Bone marrow (tissue), 2 donors: ENCODE measurements around the gene KRT81.

ENCODE experiments used
- DNase-seq, 2 donors: peaks; one replicate each; lab custom pipeline; 2025; lab: John Stamatoyannopoulos, UW

Gene KRT81

DNA sequence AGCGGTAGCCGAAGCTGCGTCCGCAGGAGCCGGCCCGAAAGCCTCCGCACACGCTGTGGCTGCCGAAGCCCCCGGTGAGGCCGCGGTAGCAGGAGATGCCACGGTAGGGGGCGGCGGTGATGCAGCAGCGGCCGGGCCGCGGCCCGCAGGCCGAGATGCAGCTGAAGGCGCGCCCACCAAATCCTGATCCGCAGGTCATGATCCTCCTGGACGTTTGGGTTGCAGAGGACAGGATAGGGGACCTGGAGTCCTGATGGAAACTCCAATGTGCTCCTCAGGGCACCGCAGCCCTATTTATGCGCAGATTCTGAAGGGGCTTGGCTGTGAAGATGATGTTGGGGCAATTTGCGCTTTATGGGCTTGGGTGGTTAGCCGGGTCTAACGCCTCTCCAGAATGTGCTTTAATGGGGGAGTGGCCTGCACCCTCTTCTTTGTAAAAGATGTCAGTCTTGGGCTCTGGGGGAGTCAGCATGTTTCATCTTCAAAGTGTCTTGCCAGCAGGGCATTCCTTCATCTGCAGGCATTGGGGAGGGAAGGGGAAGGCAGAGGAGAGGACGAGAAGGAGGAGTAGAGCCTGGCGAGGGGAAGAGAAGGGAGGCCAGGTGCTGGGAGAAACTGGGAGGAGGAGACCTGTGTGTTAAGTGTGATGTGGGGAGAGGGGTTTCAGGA lies at the start of gene KRT81:
Gene KRT81 (minus strand): TSS at position 268 of the 669 bp plus-strand sequence. CDS start 69 bp downstream, at position 199.
- DNase-seq, result no peak

DNA sequence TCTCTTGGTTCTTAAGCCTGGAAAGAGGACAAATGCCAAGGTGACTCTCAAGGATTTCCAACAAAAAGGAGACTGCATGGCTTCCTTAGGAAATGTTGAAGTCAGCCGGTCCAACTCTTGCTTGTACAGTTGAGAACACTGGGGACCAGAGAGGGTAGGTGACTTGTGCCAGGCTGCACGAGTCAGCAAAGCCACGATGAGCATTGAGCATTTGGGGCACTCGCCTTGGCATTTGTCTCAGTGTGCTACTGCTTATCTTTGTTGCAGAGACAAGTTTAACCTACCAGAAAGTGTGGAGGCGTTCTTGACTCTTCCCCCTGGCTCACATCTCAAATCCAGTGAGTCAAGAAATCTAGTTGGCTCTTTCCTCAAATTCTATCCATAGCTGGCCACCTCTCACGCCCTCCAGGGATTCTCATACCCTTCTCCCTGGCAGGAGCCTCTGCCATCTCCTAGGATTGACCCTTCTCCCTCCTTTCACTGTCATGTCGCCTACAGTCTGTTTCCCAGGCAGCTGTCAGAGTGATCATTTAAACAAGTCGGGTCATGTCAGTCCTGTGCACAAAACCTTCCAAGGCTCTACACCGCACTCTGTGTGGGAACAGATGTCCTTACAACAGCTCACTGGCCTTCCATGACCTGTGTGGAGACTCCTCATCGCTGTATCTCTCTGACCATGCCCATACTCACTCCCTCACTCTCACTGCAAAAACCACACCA lies 47.1 kb upstream of the KRT81 start:
- no peak for DNase-seq

DNA sequence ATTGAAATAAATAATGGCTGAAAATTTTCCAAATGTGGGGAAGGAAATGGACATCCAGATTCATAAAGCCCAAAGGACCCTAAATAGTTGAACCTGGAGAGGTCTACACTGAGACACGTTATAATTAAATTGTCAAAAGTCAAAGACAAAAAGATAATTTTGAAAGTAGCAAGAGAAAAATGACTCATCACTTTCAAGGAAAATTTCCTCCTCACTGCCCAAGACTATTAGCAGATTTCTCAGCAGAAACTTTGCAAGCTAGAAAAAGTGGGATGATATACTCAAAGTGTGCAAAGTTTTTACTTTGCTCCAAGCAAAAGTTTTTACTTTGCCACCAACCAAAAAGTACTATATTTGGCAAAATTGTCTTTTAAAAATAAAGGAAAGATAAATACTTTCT lies 45.7 kb upstream of the KRT81 start:
- no peak for DNase-seq

DNA sequence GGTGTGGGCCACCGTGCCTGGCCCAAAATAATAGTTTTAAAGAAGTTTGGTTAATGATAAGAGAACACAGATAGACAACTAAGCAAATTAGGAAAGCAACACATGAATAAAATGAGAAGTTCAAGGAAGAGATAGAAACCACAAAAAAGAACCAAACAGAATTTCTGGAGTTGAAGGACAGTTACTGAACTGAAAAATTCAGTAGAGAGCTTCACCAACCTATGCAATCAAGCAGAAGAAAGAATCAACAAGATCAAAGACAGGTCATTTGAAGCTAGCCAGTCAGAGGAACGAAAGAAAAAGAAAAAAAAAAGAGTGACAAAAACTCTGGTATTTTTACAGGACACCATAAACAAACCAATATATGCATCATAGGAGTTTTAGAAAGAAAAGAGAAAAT lies 45.3 kb upstream of the KRT81 start:
- DNase-seq, result no peak

DNA sequence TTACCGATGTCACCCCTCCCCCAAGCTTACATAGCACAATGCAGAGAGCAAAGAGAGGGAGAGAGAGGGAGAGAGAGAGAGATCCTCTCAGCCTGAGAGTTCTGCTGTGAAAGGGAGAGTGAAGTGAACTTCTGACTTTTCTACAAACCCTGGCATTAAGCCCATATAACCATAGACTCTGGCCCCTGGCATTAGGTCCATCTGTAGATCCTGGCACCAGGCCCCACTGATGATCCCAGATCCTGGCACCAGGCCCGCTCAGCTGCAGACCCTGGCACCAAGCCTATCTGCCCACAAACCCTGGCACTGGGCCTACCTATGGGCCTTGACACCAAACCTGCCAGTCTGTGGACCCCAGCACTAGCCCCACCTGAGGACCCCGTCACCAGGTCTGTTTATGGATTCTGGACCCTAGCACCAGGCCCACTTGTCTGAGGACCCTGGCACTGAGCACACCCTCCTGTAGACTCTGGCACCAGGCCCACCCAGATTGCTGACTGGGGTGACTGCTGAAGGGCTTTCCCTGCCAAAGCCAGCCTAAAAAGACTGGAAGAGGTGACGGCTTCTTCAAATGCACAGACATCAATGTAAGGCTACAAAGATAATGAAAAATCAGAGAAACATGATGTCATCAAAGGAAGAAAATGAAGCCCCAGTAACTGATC lies 44.4 kb upstream of the KRT81 start:
- no peak for DNase-seq

DNA sequence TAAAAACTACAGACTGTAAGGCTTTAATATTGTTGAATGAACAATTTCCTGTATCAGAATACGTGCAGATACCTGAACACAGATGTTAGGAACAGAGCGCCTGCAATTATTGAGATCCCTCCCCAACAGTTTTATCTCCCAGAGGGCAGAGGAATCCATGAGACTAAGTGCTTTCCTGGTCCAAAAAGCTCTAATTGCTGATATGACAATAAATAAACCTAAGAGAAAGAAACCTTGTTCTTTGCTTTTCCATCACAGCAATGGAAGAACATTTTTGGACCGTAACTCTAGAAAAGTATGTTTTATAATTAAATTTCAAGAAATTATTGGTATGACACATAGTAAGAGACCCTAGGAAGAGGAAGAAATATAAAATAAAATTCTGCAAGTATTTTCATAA lies 42.9 kb upstream of the KRT81 start:
- DNase-seq, result no peak

DNA sequence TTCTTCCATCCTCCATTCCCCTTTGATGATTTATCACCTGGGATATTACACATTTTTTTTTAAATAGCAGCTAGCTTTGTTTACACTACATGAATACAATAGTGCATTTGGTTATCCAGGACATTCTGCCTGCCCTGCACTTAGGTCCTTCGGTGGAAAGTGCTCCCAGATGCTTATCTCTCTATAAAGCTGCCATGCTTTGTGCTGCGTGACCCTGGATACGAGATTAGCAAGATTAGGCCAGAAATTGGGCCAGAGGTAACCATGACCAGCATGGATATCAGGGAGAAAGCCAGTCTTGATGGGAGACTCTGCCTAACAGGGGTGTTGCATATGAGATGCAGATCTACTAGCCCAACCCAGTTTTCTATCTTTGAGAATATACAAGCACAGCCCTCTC lies 42.0 kb upstream of the KRT81 start:
- DNase-seq, result no peak

DNA sequence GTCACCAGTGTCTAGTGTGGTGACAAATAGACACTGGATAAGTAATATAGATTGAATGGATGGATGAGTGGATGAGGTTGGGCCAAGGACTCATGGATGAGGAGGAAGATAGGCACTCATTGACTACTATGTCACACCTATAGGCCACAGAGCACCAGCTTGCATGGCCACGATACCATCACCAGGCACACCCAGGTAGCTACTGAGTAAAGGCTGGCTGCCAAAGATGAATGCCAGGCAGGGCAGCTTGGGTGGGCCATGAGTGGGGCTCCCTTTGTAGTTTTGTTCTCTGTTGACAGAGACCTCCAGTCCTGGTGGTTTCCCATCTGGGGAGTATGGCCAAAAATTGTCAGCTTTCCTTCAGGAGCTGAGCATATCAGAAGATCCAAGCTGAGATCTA lies 41.0 kb upstream of the KRT81 start:
- DNase-seq, result no peak

DNA sequence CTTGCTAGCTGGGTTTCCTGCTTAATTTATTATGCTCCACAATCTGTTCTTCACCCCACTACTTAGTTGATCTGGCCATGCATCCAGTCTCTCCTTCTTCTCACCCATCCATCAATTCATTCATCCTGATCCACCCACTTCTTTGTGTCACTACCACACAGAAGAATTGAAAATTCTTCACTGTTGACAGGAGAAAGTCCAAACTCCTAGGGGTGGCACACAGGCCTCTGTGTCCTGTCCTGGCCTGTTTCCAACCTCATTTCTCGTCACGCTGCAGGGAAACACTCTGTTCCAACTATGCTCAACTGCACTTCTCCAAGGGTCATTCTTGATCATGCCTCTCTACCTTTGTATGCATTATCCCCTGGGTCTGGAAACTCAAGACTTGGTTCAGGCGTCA lies 40.5 kb upstream of the KRT81 start:
- DNase-seq, result no peak

DNA sequence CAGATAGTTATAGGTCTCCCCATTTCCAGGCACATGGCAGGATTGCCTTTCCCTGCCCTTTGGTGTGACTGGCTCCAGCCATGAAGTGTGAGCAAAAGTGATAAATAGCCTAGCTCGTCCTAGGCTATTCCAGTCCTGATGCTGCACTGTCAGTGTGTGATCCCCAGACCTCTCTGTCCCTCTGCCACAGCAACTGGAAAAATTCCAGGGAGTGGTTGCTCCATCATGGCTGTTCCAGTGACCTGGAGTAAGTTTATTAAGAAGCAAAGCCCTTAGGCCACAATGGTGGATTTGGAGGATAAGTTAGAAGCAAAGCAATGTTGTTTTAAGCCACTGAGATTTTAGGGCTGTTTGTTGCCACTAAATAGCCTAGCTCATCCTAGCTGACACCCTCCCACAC lies 39.7 kb upstream of the KRT81 start:
- no peak for DNase-seq

DNA sequence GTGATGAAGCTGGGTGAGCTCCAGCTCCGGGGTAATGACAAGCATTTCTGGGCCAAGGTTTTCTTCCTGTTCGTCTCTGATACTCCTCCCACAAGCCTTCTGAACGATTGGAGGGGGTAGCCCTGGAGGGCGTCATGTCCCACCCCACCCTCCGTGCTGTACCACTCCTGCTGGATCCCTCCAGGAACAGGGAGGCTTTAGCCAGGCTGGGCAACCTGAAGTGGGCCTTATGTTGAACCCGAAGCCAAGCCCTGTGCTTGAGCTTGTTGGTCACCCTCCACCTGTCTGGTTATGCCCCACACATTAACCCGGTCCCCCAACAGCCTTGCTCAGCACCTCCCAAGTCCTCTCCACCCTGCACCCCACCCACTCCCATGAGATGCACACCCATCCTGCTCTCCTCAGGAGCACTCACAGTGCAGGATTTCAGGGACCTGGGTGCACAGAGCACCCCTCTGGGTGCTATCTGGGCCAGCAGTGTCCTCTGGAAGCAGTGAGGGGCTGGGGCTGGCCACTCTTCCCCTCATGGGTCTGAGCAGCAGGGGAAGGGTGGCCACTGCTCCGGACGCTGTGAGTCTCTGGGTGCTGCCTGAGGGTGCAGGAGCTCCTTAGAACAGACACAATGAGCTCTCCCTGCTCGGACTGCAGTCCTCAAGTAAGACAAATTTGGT lies 36.6 kb upstream of the KRT81 start:
- no peak for DNase-seq

DNA sequence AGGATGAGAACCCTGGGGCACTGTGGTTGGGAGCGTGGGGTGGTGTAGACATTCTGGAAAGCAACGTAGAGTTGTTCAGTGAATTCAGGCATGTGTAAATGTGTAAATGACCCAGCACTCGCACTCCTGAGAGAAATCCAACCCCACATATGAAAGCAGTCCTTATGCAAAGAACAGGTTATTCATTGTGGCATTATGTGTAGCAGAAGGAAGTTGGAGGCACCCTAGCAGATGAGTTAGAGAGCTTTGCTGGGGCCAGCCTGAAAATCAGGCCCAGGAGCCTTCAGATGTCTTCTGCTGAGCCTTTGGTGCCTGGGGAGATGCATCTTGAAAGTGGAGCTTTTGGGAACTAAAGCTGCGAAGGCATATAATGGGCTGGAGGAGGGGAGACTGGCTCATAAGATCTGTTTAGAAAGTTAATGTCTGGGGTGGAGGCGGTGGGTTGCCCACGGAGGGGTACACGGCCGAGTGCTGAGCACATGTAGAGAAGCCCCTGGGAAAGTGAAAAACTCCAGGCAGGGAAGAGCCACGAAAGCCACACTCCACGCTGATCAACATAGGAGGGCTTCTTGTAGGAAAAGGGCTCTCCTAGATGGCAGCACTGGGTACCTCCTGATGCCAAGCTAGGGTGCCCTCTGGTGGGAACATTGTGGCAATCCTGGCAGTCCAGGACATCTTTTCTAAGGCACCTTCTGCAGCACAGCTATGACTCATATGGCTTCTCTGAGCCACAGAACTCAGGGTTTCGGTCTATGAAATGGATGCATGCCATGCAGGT lies 35.9 kb upstream of the KRT81 start:
- DNase-seq, result peak; percentile 35 to 89

DNA sequence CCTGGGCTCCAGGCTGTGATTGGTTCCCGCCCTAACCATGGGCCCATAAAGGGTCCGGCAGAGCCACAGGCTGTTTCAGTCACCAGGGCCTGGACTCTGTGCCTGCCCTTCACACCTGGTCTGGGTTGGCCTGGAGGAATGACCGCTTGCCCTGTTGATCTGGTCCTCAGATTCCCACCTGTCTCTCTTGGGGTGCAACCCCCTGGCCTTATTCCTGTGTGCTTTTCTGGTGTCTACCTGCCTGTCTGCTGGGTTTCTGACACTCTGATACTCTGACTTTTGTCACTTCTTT lies 32.8 kb upstream of the KRT81 start:
- no peak for DNase-seq

DNA sequence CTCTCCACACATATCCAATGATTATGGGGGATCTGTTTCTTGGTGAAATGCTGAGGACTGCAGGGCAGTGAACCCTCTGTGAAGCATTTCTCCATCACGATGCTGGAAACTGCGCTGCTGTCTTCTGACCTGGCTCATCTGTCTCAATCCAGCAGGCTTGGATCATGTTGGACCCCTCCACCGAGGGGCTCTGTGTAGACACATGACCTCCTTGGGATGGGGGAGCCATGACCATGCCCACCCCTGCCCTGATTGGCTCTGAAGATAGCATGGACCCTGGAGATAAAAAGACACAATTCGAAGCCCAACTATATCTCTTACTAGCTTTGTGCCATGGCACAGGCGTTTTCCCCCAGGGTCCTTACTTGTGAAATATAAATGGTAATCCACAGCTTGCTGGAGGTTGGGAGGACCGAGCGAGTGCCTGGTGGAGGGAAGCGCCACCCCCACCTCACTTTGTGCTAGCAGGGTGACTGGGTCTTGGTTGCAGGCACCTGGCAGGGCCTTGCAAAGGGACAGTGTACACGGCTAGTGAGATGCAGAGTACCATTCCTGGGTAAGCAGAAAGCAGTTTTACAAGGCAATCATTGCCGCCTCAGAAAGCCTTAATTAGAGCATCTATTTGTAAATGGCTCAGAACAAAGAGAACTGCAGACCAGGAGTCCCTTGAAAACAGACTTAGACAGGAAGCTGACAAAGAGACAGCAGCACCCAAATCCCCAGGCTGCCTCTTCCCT lies 32.2 kb upstream of the KRT81 start:
- DNase-seq, result no peak

DNA sequence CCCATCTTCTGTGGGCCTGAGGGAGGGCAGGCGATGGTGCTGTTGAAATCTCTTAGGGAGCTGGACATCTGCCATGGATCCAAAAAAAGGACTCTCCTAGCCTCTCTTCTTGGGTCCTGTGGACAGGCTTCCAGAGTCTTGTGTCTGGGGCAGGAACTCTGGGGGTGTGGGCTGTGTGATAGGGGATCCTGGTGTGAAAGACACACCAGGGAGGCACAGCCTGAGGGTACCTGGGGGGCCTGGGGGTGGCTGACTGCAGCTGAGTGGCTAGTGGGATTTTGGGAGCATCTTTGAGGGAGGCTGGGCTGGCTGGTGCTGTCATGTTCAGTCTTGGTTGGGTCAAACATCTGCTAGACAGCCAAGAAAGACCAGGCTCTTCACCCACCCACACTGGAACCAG lies 31.7 kb upstream of the KRT81 start:
- DNase-seq, result no peak

DNA sequence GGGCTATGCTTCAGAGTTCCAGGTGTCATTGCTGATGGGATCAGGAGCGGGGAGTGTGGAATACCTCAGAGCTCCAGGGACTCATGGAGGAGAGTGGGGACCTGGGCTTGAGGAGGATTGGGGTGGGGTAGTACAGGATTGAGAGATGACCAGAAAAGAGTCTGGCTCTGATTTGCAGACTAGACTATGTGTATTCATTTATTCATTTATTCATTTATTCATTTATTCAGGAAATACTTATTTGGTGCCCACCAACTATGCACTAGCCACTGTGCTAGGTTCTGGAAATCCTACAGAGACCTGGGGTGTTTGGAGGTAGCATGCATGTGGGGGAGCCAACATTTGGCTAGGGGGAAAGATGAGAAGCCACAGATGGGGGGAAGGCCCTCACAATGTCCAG lies 30.7 kb upstream of the KRT81 start:
- no peak for DNase-seq

DNA sequence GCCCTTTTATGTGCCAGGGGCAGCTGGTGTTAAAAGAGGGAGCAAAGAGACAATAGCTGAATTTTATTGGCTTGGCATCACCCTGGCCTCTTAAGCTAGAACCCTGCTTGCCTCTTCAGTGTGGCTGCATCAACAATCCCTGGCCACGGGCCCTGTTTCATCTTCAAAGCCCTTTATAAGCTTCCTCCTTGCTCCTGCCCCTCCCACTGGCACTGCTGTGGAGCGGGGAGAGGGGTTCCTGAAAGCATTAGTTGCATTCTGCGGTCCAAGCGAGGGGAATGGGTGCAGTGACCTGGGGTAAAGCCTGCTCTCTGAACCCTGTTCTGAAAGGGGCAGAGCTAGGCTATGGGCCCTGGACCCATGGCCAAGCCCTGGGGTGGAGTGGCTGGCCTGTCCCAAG lies 30.1 kb upstream of the KRT81 start:
- DNase-seq, result no peak

DNA sequence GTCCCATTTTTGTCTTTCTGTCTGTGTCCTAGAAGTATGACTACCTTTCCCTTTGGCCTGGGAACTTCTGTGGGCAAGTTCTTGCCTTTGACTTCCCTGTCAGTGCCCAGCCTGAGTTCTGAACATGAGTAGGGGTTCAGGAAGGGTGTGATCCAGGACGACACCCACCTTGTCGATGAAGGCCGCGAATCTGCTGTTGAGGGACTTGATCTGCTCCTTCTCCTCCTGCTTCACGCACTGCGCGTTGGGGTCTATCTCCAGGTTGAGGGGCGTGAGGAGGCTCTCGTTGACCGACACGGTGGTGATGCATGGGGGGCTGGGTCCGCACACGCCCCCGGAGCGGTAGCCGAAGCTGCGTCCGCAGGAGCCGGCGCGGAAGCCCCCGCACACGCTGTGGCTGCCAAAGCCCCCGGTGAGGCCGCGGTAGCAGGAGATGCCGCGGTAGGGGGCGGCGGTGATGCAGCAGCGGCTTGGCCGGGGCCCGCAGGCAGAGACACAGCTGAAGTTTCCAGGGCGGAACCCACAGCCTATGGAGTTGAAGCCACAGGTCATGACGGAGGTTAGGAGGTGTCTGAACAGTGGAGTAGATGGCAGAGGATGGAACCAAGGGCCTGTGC lies 29.6 kb upstream of the KRT81 start, which contains the start of gene KRT83:
Gene KRT83 (minus strand): TSS at position 615 of the 617 bp plus-strand sequence. CDS start 63 bp downstream, at position 552.
- DNase-seq, result no peak

DNA sequence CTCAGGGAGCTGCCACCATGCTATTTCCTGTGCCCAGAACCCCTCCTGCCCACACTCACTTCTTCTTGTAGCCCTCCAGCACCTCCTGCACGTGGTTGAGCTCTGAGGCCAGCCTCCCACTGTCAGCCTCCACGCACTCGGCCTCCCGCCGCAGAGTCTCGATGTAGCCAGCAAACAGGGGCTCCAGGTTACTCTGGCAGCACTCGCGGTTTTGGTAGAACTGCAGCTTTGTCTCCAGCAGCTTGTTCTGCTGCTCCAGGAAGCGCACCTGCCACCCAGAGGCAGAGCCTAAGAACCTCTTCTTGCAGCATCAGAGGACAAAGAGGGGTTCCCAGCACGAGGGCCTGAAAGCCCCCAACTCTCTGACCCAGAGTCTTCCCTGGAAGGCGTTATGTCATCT lies 27.8 kb upstream of the KRT81 start:
- DNase-seq, result no peak

DNA sequence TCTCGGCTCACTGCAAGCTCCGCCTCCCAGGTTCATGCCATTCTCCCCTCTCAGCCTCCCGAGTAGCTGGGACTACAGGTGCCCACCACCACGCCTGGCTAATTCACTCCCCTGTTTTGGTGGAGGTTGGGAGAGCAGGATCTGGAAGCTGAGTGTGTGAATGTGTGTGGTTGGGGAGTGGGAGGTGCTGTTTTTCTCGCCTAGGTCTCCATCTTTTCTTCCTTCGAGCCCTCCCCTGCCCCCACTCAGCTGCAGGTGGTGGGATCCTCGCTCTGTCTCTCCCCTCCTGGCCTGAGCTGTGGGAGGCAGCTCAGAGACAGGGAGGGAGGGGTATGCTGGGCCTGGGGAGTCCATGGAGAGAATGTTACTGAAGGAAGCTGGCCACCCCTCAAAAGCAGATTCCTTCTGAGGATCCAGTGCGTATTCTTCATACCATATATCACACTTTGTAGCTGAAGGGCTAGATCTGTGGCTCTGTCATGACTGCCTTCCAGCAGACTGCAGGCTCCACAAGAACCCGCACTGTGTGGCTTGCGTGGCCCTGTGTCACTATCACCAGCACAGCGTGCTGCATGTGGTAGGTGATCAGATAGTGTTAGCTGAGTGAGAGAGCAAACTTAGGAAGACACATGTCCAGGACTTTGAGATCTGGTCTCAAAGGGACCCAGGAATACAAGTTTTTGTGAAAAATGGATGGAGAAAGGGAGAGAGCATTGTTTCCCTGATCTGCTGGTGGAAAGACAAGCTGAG lies 27.1 kb upstream of the KRT81 start:
- DNase-seq, result no peak
